ENCODE measurements around the gene EXD3.

Gene EXD3

GRCh38 chr9:137305060-137305797 lies 117.7 kb downstream of the EXD3 start:
- TF ChIP-seq FOXM1 (IDR thresholded peaks at IDR 0.05; ENCODE audit: borderline replicate concordance, low read depth) (no peak; the same call in 1 of the 2 replicates), CEBPB (IDR thresholded peaks at IDR 0.05) (no peak), ZBTB7A (IDR thresholded peaks at IDR 0.05; ENCODE audit: low read depth) (no peak), TEAD4 (IDR thresholded peaks at IDR 0.05) (no peak; the same call in 1 of the 2 replicates), TCF12 (IDR thresholded peaks at IDR 0.05; ENCODE audit: low read depth) (peak; percentile 86), RAD21 (IDR thresholded peaks at IDR 0.05; ENCODE audit: low read depth) (peak; percentile 3; the same call in 1 of the 2 replicates), MAX (IDR thresholded peaks at IDR 0.05) (peak; percentile 61), EGR1 (IDR thresholded peaks at IDR 0.05) (no peak), USF1 (IDR thresholded peaks at IDR 0.05) (no peak), REST (IDR thresholded peaks at IDR 0.05; ENCODE audit: low read depth) (no peak), YY1 (IDR thresholded peaks at IDR 0.05; ENCODE audit: low read depth) (peak; percentile 38; the same call in 1 of the 2 replicates), CREB1 (IDR thresholded peaks at IDR 0.05; ENCODE audit: low read depth) (no peak), EP300 (IDR thresholded peaks at IDR 0.05; ENCODE audit: borderline replicate concordance) (peak; percentile 61), TAF1 (IDR thresholded peaks at IDR 0.05; ENCODE audit: low read depth) (no peak; the same call in 1 of the 2 replicates), NFIC (IDR thresholded peaks at IDR 0.05) (0 out of 2 replicates have a peak, but pooled peaks have one; percentile 44)

- TF ChIP-seq CREB1 (IDR thresholded peaks at IDR 0.05; ENCODE audit: low read depth) = 0 out of 2 replicates have a peak, but pooled peaks have one; percentile 12
- TF ChIP-seq TAF1 (IDR thresholded peaks at IDR 0.05; ENCODE audit: low read depth) = no peak
- peak; percentile 61; the same call in 1 of the 2 replicates for TF ChIP-seq ZBTB7A (IDR thresholded peaks at IDR 0.05; ENCODE audit: low read depth)
- no peak for TF ChIP-seq EP300 (IDR thresholded peaks at IDR 0.05; ENCODE audit: borderline replicate concordance)
These were observed 118.4 kb downstream of the EXD3 start for GRCh38 chr9:137304383-137305059.

DNA sequence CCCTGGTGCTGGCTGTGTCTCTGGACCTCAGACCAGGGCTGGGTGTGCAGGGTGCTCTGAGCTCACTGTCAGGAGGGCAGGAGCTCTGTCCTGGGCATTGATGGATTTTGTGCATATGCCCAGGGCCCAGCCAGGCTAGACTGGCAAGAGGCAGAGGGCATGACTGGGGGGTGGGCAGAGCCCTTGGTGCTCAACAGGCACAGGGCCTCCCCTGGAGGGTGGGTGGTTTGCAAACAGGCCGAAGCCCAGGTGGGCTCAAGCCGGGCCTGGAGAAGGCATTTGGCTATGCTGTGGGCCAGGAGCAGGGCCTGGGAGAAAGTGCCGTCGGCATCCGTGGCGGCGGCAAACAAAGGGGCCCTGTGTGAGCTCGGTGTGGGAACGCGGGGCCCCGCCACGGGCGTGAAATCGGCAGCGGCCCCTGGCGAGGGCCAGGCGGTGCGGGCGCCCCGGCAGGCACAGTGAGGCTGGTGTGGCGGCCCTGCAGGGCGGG lies 119.0 kb downstream of the EXD3 start:
- TF ChIP-seq CEBPB (IDR thresholded peaks at IDR 0.05) (no peak), MAX (IDR thresholded peaks at IDR 0.05) (no peak), TEAD4 (IDR thresholded peaks at IDR 0.05) (no peak)

GRCh38 chr9:137303151-137303892 lies 119.6 kb downstream of the EXD3 start:
- TF ChIP-seq ZBTB7A (IDR thresholded peaks at IDR 0.05; ENCODE audit: low read depth) (no peak; the same call in 1 of the 2 replicates), EGR1 (IDR thresholded peaks at IDR 0.05) (peak; percentile 21)

DNA sequence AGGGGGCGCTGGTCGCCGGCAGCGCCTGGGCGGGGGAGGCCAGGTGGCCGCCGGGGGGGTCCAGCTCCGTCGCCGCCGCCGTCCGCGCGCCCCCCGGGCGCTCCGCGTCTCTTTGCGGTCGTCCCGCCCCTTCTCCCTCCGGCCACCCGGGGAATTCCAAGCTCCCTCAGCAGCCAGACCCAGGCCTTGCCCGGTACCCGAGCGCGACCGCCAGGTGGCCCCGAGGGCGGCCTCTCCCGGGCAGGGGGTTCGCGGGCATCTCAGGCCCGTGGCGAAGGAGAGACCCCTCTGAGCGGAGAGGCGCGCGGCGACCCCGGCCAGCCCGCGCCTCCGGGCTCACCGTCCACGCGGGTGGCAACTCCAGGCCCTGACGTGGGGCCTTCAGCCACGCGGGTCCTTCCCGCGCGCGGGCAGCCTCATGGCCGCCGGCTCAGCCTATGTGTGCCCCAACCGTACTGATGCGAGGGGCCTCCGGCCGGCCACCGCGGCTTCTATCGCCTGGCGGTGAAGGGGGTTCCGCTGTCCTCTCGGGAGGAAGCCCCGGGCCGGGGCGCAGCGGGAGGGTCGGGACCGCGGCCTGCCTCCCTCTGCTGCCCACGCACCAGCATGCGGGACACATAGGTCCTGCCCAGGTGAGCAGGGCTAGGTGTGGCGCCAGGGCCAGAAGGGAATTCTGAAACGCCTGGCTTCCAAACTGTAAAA lies 120.4 kb downstream of the EXD3 start:
- TF ChIP-seq REST (IDR thresholded peaks at IDR 0.05; ENCODE audit: low read depth) (no peak), CREB1 (IDR thresholded peaks at IDR 0.05; ENCODE audit: low read depth) (no peak), YY1 (IDR thresholded peaks at IDR 0.05; ENCODE audit: low read depth) (no peak; the same call in 1 of the 2 replicates), ZBTB7A (IDR thresholded peaks at IDR 0.05; ENCODE audit: low read depth) (peak; percentile 47; the same call in 1 of the 2 replicates), EGR1 (IDR thresholded peaks at IDR 0.05) (0 out of 2 replicates have a peak, but pooled peaks have one; percentile 30), CEBPB (IDR thresholded peaks at IDR 0.05) (no peak), FOXM1 (IDR thresholded peaks at IDR 0.05; ENCODE audit: borderline replicate concordance, low read depth) (no peak), RAD21 (IDR thresholded peaks at IDR 0.05; ENCODE audit: low read depth) (peak; percentile 11; the same call in 1 of the 2 replicates), TAF1 (IDR thresholded peaks at IDR 0.05; ENCODE audit: low read depth) (0 out of 2 replicates have a peak, but pooled peaks have one; percentile 26), TCF12 (IDR thresholded peaks at IDR 0.05; ENCODE audit: low read depth) (peak; percentile 27; the same call in 1 of the 2 replicates), TEAD4 (IDR thresholded peaks at IDR 0.05) (no peak), MAX (IDR thresholded peaks at IDR 0.05) (peak; percentile 69), NFIC (IDR thresholded peaks at IDR 0.05) (no peak), USF1 (IDR thresholded peaks at IDR 0.05) (no peak), EP300 (IDR thresholded peaks at IDR 0.05; ENCODE audit: borderline replicate concordance) (no peak)

All from Ishikawa (cell line).